ENCODE results near the gene SORCS1. TPM values are rescaled to one million over a fixed set of nuclear protein-coding genes. Genes with fewer than 3 reads are reported as not detected.

Gene SORCS1
- total RNA-seq, 4 donors from 2014 or later = 0.26 to 9.4 (median 3.8) TPM

GRCh38 chr10:106857728-106858127, 306.8 kb downstream of the SORCS1 start:
- TF ChIP-seq CTCF (IDR thresholded peaks at IDR 0.05) (no peak), POLR2A (IDR thresholded peaks at IDR 0.05) (no peak)
- intact Hi-C loops (cut with DNase I; ENCODE audit: low total_unique reads) = no loop called here

GRCh38 chr10:106857213-106857612, 307.3 kb downstream of the SORCS1 start:
- intact Hi-C loops (cut with DNase I; ENCODE audit: low total_unique reads) = no loop called here
- no peaks in the 10 kb centered on the region for H3K27me3 ChIP-seq
- no peaks in the 10 kb centered on the region for H3K9me3 ChIP-seq
- H3K4me3 ChIP-seq = no peak overlapping the region
- no peak for TF ChIP-seq CTCF (IDR thresholded peaks at IDR 0.05)
- no peak for TF ChIP-seq POLR2A (IDR thresholded peaks at IDR 0.05)
- H3K36me3 ChIP-seq = no peaks in the 10 kb centered on the region
- no peaks in the 10 kb centered on the region for H3K4me1 ChIP-seq
- no peak overlapping the region for H3K27ac ChIP-seq
- no peak for DNase-seq

More at GRCh38 chr10:106857728-106858127, 306.8 kb downstream of the SORCS1 start:
- Histone ChIP-seq H3K36me3 (no peaks in the 10 kb centered on the region), H3K27ac (no peak overlapping the region), H3K4me1 (no peaks in the 10 kb centered on the region), H3K27me3 (no peaks in the 10 kb centered on the region), H3K4me3 (no peak overlapping the region), H3K9me3 (no peaks in the 10 kb centered on the region)
- no peak for DNase-seq

GRCh38 chr10:106836933-106837663, 327.4 kb downstream of the SORCS1 start:
- intact Hi-C loops (cut with DNase I; ENCODE audit: low total_unique reads) = no loop called here
- Histone ChIP-seq H3K9me3 (no peaks in the 10 kb centered on the region), H3K4me1 (peaks cover 0 to 4% of the 10 kb centered on the region in 2 donors), H3K27ac (no peak overlapping the region), H3K36me3 (no peaks in the 10 kb centered on the region), H3K27me3 (no peaks in the 10 kb centered on the region), H3K4me3 (no peak overlapping the region)
- no peak for DNase-seq
- TF ChIP-seq POLR2A (IDR thresholded peaks at IDR 0.05) = no peak

- Histone ChIP-seq H3K9me3 (no peaks in the 10 kb centered on the region), H3K4me3 (no peak overlapping the region), H3K36me3 (no peaks in the 10 kb centered on the region), H3K27me3 (no peaks in the 10 kb centered on the region), H3K27ac (no peak overlapping the region), H3K4me1 (no peaks in the 10 kb centered on the region)
- no peak for DNase-seq
- intact Hi-C loops (cut with DNase I; ENCODE audit: low total_unique reads) = no loop called here
- no peak for TF ChIP-seq CTCF (IDR thresholded peaks at IDR 0.05)
- TF ChIP-seq POLR2A (IDR thresholded peaks at IDR 0.05) = no peak
Measured at GRCh38 chr10:106832846-106833245, 331.7 kb downstream of the SORCS1 start.

GRCh38 chr10:106830471-106830870, 334.0 kb downstream of the SORCS1 start:
- no peaks in the 10 kb centered on the region for H3K36me3 ChIP-seq
- intact Hi-C loops (cut with DNase I; ENCODE audit: low total_unique reads) = no loop called here
- H3K27me3 ChIP-seq = no peaks in the 10 kb centered on the region
- H3K9me3 ChIP-seq = no peaks in the 10 kb centered on the region
- no peaks in the 10 kb centered on the region for H3K4me1 ChIP-seq
- no peak for DNase-seq
- no peak for TF ChIP-seq POLR2A (IDR thresholded peaks at IDR 0.05)
- no peak for TF ChIP-seq CTCF (IDR thresholded peaks at IDR 0.05)
- no peak overlapping the region for H3K4me3 ChIP-seq
- no peak overlapping the region for H3K27ac ChIP-seq
